HCT116 (cell line): ENCODE measurements around the gene SLC25A22. TPM values are rescaled to one million over a fixed set of nuclear protein-coding genes. Genes with fewer than 3 reads are reported as not detected.

Experiments used
- ATAC-seq: fragments of 200-7000 bp; cut with Tn5 transposase; 2 replicates; pipeline ENCODE4 v1.9.1; 2020; ENCODE audit warnings: mild to moderate bottlenecking, moderate library complexity
- BruUV-seq: library from RNA; stranded (reverse); fragments of 400-500 nt; replicated peaks from 2 replicates; lab custom pipeline; 2021; lab: Mats Ljungman, UMichigan
- CTCF ChIA-PET: fragments of 300-600 bp; sonication (Branson Sonifier 250); formaldehyde crosslinking; loops from one replicate; lab custom pipeline; 2021; ENCODE audit warnings: antibody characterized with exemption; lab: Charles Lee
- POLR2A ChIA-PET: fragments of 300-600, 350-600 bp; sonication (Branson Sonifier 250); formaldehyde crosslinking; loops from one replicate; lab custom pipeline; 2021; ENCODE audit warnings: antibody characterized with exemption; lab: Charles Lee
- RAD21 ChIA-PET, 2 experiments: fragments of 300-600 bp; sonication (Branson Sonifier 250); formaldehyde crosslinking; loops; one replicate each; lab custom pipeline; 2023; ENCODE audit warnings: low total read pairs in 2 of 2; ENCODE audit not compliant: uncharacterized antibody in 2 of 2, unreplicated experiment in 2 of 2, low non-redundant PET in 1 of 2; lab: Charles Lee
- DNase-seq: peaks from one replicate; pipeline ENCODE4 v3.0.0-alpha.2; 2010; ENCODE audit warnings: low read depth, low spot score
- H2AFZ ChIP-seq: fragments of 200-600 bp; shearing (Covaris generic), sonication (generic); 2 replicates; pipeline ENCODE4 v1.6.1; 2017; ENCODE audit warnings: low read depth, mixed run types, mixed read lengths, antibody characterized with exemption, low read length; ENCODE audit not compliant: poor library complexity, severe bottlenecking
- H3K27ac ChIP-seq: 2 replicates; pipeline ENCODE4 v1.5.1; 2012; ENCODE audit warnings: low read depth, low read length
- H3K27me3 ChIP-seq: fragments of 200-600 bp; sonication (generic); 2 replicates; pipeline ENCODE4 v1.6.1; 2016; ENCODE audit warnings: mixed run types, low read length, mixed read lengths; ENCODE audit not compliant: insufficient read depth
- H3K36me3 ChIP-seq, 2 experiments: fragments of 200-500 bp in 1 of 2; fragments of 200-600 bp in 1 of 2; sonication (Bioruptor generic) in 1 of 2; sonication (generic) in 1 of 2; 2 replicates each; pipeline versions ENCODE4 v1.5.1 to v1.6.1; 2014 to 2016; ENCODE audit warnings: low read length in 2 of 2, inconsistent platforms in 1 of 2, mixed read lengths in 1 of 2, mixed run types in 1 of 2; ENCODE audit not compliant: insufficient read depth in 2 of 2, control insufficient read depth in 1 of 2
- H3K4me1 ChIP-seq, 2 experiments: fragments of 200-600 bp in 1 of 2; sonication (generic) in 1 of 2; 2 replicates each; pipeline versions ENCODE4 v1.5.1 to v1.6.1; 2012 to 2017; ENCODE audit warnings: low read length in 2 of 2, inconsistent platforms in 1 of 2, mild to moderate bottlenecking in 1 of 2, mixed read lengths in 1 of 2, mixed run types in 1 of 2, moderate library complexity in 1 of 2; ENCODE audit not compliant: insufficient read depth in 2 of 2, control insufficient read depth in 1 of 2
- H3K4me2 ChIP-seq: fragments of 200-600 bp; sonication (generic); 2 replicates; pipeline ENCODE4 v1.6.1; 2017; ENCODE audit warnings: mixed run types, low read length, mixed read lengths
- H3K4me3 ChIP-seq, 2 experiments: fragments of 200-600 bp in 1 of 2; sonication (generic) in 1 of 2; replicated peaks in 1 of 2; 2 replicates each; pipeline ENCODE4 v1.5.1; 2011 to 2016; ENCODE audit warnings: low read length in 2 of 2, control low read depth in 1 of 2, low read depth in 1 of 2, mild to moderate bottlenecking in 1 of 2, mixed read lengths in 1 of 2, mixed run types in 1 of 2
- H3K79me2 ChIP-seq: fragments of 200-600 bp; sonication (generic); 2 replicates; pipeline ENCODE4 v1.6.1; 2017; ENCODE audit warnings: mild to moderate bottlenecking, mixed run types, low read length, moderate library complexity, mixed read lengths; ENCODE audit not compliant: insufficient read depth
- H3K9ac ChIP-seq: fragments of 200-600 bp; sonication (generic); 2 replicates; pipeline ENCODE4 v1.6.1; 2016; ENCODE audit warnings: low read length, mixed read lengths
- H3K9me2 ChIP-seq: fragments of 200-600 bp; sonication (generic), shearing (Covaris generic); 2 replicates; pipeline ENCODE4 v1.6.1; 2017; ENCODE audit warnings: mixed run types, mild to moderate bottlenecking, moderate library complexity; ENCODE audit not compliant: insufficient read depth
- H3K9me3 ChIP-seq, 2 experiments: fragments of 200-500 bp in 1 of 2; fragments of 200-600 bp in 1 of 2; sonication (Bioruptor generic) in 1 of 2; sonication (generic) in 1 of 2; 2 replicates each; pipeline ENCODE4 v1.6.1; 2014 to 2017; ENCODE audit warnings: low read length in 2 of 2, mixed read lengths in 2 of 2, inconsistent platforms in 1 of 2, low read depth in 1 of 2, mild to moderate bottlenecking in 1 of 2, mixed run types in 1 of 2, moderate library complexity in 1 of 2; ENCODE audit not compliant: control insufficient read depth in 1 of 2, insufficient read depth in 1 of 2
- H4K20me1 ChIP-seq: fragments of 200-600 bp; sonication (generic), shearing (Covaris generic); 2 replicates; pipeline ENCODE4 v1.6.1; 2017; ENCODE audit warnings: mixed run types, mild to moderate bottlenecking, moderate library complexity; ENCODE audit not compliant: insufficient read depth
- EZH2 ChIP-seq: fragments of 200-600 bp; sonication (generic); IDR thresholded peaks from 2 replicates; pipeline ENCODE4 v1.6.1; 2017; ENCODE audit warnings: antibody characterized with exemption, mixed run types
- JUND ChIP-seq: IDR thresholded peaks from 2 replicates; pipeline ENCODE4 v1.6.1; 2012
- YY1 ChIP-seq: IDR thresholded peaks from 2 replicates; pipeline ENCODE4 v1.6.1; 2011; ENCODE audit warnings: low read length, low read depth, moderate library complexity, mild to moderate bottlenecking; ENCODE audit not compliant: insufficient replicate concordance; ENCODE audit errors: extremely low read depth
- intact Hi-C: fragments of 100-400 bp; cut with micrococcal nuclease; formaldehyde crosslinking; loops from 2 replicates; pipeline ENCODE4 v1.10.0; 2022
- total RNA-seq: library from RNA; stranded (reverse); gene quantifications from one replicate; pipeline ENCODE4 v1.2.1, GENCODE V29; 2021; ENCODE audit not compliant: unreplicated experiment
- TF ChIP-seq, protein P1 (sequence below): IDR thresholded peaks from 2 replicates; pipeline ENCODE4 v1.6.1; 2012

Gene SLC25A22
- total RNA-seq, 1 experiment from 2014 or later: 62.0 TPM

DNA sequence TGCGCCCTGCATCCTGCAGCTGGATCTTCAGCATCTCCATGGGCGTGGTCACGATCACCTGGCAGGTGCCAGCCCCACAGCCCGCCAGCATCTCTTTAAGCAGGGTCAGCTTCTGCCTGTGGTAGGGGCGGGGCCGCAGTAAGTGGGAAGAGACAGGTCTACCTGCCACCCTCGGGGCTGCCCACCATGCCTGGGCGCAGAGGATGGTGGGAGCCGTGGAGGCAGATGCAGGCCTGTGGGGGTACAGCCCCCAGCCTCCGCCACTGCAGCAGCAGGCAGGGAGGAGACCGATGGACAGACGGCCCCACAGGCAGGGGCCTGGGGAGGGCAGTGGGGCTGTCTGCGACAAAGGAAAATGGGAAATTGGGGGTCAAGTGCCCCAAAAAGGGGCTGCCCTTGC is 5.2 kb downstream of the SLC25A22 start:
- Histone ChIP-seq H3K9ac (no peak overlapping the region), H4K20me1 (no peaks in the 10 kb centered on the region), H3K36me3 (peaks cover 0 to 4% of the 10 kb centered on the region in 2 experiments; a peak in 1 of 4 replicates), H2AFZ (no peak overlapping the region), H3K4me2 (no peak overlapping the region), H3K27ac (no peak overlapping the region), H3K4me1 (peaks cover 17 to 48% of the 10 kb centered on the region in 2 experiments), H3K9me3 (no peaks in the 10 kb centered on the region), H3K9me2 (no peaks in the 10 kb centered on the region), H3K79me2 (peaks cover 29% of the 10 kb centered on the region), H3K27me3 (no peaks in the 10 kb centered on the region), H3K4me3 (no peak overlapping the region)
- ATAC-seq: no peak
- TF ChIP-seq YY1 (no peak), JUND (no peak)
- TF ChIP-seq, protein P1, sequence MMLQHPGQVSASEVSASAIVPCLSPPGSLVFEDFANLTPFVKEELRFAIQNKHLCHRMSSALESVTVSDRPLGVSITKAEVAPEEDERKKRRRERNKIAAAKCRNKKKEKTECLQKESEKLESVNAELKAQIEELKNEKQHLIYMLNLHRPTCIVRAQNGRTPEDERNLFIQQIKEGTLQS: no peak
- RAD21 ChIA-PET: no interaction called here
- no TSS peak for BruUV-seq
- no peak for DNase-seq
- POLR2A ChIA-PET: no interaction called here
- CTCF ChIA-PET: no interaction called here
- intact Hi-C loops: no loop called here

DNA sequence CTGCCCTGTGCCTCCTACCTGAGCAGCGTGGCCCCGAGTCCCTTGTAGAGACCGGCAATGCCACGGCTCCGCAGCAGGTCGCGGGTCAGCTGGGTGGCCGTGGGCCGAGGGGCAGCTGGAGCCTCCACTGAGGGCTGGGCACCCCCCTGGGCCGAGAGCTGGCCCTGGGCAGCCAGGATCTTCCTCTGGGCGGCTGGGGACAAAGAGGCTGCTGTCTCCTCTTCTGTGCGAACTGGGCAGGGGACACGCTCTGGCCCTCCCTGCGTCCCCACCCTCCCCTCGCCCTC is 5.6 kb downstream of the SLC25A22 start:
- H3K79me2 ChIP-seq: peaks cover 27% of the 10 kb centered on the region
- intact Hi-C loops: no loop called here
- no peak overlapping the region for H3K27ac ChIP-seq
- H3K27me3 ChIP-seq: no peaks in the 10 kb centered on the region
- H3K4me2 ChIP-seq: no peak overlapping the region
- no peak for ATAC-seq
- no peak overlapping the region for H2AFZ ChIP-seq
- TF ChIP-seq YY1 (no peak), EZH2 (no peak)
- no peaks in the 10 kb centered on the region for H3K9me3 ChIP-seq
- RAD21 ChIA-PET: no interaction called here
- DNase-seq: no peak
- no peak overlapping the region for H3K4me3 ChIP-seq
- CTCF ChIA-PET: no interaction called here
- H3K9ac ChIP-seq: no peak overlapping the region
- H3K36me3 ChIP-seq: peaks cover 0 to 4% of the 10 kb centered on the region in 2 experiments; a peak in 1 of 4 replicates
- POLR2A ChIA-PET: no interaction called here
- no TSS peak for BruUV-seq
- no peaks in the 10 kb centered on the region for H3K9me2 ChIP-seq
- no peaks in the 10 kb centered on the region for H4K20me1 ChIP-seq
- peaks cover 17 to 48% of the 10 kb centered on the region in 2 experiments for H3K4me1 ChIP-seq
